Neural progenitor cell (in vitro differentiated cells): ENCODE results near the gene CSRP3. TPM values are rescaled to one million over a fixed set of nuclear protein-coding genes. Genes with fewer than 3 reads are reported as not detected.

Experiments
- DNase-seq: peaks from one replicate; pipeline ENCODE4 v3.0.0-alpha.2; 2016; ENCODE audit warnings: low spot score
- H2AFZ ChIP-seq: fragments of 200-600 bp; sonication (generic); replicated peaks from 2 replicates; pipeline ENCODE4 v1.6.1; 2016; ENCODE audit warnings: antibody characterized with exemption
- H3F3A ChIP-seq: fragments of 200-600 bp; sonication (generic); 2 replicates; pipeline ENCODE4 v1.6.1; 2016; ENCODE audit warnings: antibody characterized with exemption, low read depth
- H3K27ac ChIP-seq: fragments of 200-600 bp; sonication (generic); 2 replicates; pipeline ENCODE4 v1.5.1; 2016; ENCODE audit warnings: mild to moderate bottlenecking
- H3K27me3 ChIP-seq: fragments of 200-600 bp; sonication (generic); 2 replicates; pipeline ENCODE4 v1.6.1; 2016; ENCODE audit warnings: mild to moderate bottlenecking, moderate library complexity
- H3K36me3 ChIP-seq: fragments of 200-600 bp; sonication (generic); 2 replicates; pipeline ENCODE4 v1.5.1; 2016
- H3K4me1 ChIP-seq: fragments of 200-600 bp; sonication (generic); 2 replicates; pipeline ENCODE4 v1.6.1; 2016; ENCODE audit warnings: mixed run types
- H3K4me2 ChIP-seq: fragments of 200-600 bp; sonication (generic); 2 replicates; pipeline ENCODE4 v1.6.1; 2016
- H3K4me3 ChIP-seq: fragments of 200-600 bp; sonication (generic); 2 replicates; pipeline ENCODE4 v1.5.1; 2016
- H3K79me2 ChIP-seq: fragments of 200-600 bp; sonication (generic); 2 replicates; pipeline ENCODE4 v1.6.1; 2016; ENCODE audit warnings: low read depth
- H3K9ac ChIP-seq: fragments of 200-600 bp; sonication (generic); 2 replicates; pipeline ENCODE4 v1.6.1; 2016
- H3K9me3 ChIP-seq: fragments of 200-600 bp; sonication (generic); 2 replicates; pipeline ENCODE4 v1.5.1; 2016; ENCODE audit warnings: low read depth
- H4K20me1 ChIP-seq: fragments of 200-600 bp; sonication (generic); 2 replicates; pipeline ENCODE4 v1.6.1; 2016; ENCODE audit warnings: low read depth
- H3K27ac Mint-ChIP-seq: 3 replicates; pipeline ENCODE4 v1.8.0; 2021; ENCODE audit warnings: mixed read lengths
- H3K27me3 Mint-ChIP-seq: 2 replicates; pipeline ENCODE4 v1.8.0; 2022; ENCODE audit warnings: low read depth, mild to moderate bottlenecking, inconsistent platforms, moderate library complexity, mixed read lengths; ENCODE audit not compliant: insufficient read depth
- H3K36me3 Mint-ChIP-seq: 3 replicates; pipeline ENCODE4 v1.8.0; 2021; ENCODE audit warnings: mixed read lengths
- H3K4me1 Mint-ChIP-seq: 3 replicates; pipeline ENCODE4 v1.8.0; 2021; ENCODE audit warnings: mixed read lengths
- H3K4me3 Mint-ChIP-seq: 3 replicates; pipeline ENCODE4 v1.8.0; 2021; ENCODE audit warnings: mild to moderate bottlenecking, moderate library complexity, mixed read lengths
- H3K9me3 Mint-ChIP-seq: 3 replicates; pipeline ENCODE4 v1.8.0; 2020; ENCODE audit warnings: mixed read lengths
- EZH2 ChIP-seq: fragments of 200-600 bp; sonication (generic); IDR thresholded peaks from 2 replicates; pipeline ENCODE4 v1.6.1; 2017; ENCODE audit warnings: antibody characterized with exemption, mild to moderate bottlenecking, moderate library complexity
- EZH2phosphoT487 ChIP-seq: fragments of 200-600 bp; sonication (generic); IDR thresholded peaks from 2 replicates; pipeline ENCODE4 v1.6.1; 2017; ENCODE audit warnings: antibody characterized with exemption
- total RNA-seq: library from RNA; depleted of rRNA; stranded (reverse); fragments of >200 nt; gene quantifications from 2 replicates; pipeline ENCODE4 v1.2.3, GENCODE V29; 2015; ENCODE audit warnings: low replicate concordance
- TF ChIP-seq, protein P1 (sequence below): fragments of 200-600 bp; sonication (generic); IDR thresholded peaks from 2 replicates; pipeline ENCODE4 v1.5.1; 2017; ENCODE audit warnings: antibody characterized with exemption, mild to moderate bottlenecking

CSRP3 gene
- total RNA-seq, 1 donor from 2014 or later: not detected

DNA sequence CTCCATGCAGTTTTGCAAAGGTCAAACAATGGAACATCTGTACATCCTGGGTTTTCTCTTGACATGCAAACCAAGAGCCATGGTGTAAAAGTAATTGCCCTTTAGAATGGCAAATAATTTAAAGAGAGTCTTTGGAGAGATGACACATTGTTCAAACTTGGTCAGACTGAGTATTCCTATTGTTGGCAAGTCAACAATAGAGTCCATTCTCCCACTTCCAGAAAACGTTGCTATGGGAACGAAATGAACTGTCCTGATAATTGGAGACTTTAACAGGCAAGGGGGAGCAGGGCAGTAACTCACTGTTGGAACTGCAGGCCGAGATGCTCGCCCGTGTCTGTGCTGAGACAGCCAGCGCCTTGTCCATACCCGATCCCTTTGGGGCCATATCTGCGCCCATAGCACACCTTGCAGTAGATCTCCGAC is 13.9 kb downstream of the CSRP3 start:
- Histone ChIP-seq H3K9me3 (no peaks in the 10 kb centered on the region), H3K4me2 (peak overlapping the region; percentile 58), H3K9ac (no peak overlapping the region), H3F3A (no peaks in the 10 kb centered on the region), H3K79me2 (no peaks in the 10 kb centered on the region), H2AFZ (no peak overlapping the region), H3K4me1 (peaks cover 18% of the 10 kb centered on the region), H3K27me3 (no peaks in the 10 kb centered on the region), H3K36me3 (no peaks in the 10 kb centered on the region), H3K27ac (no peak overlapping the region), H4K20me1 (no peaks in the 10 kb centered on the region), H3K4me3 (no peak overlapping the region)
- DNase-seq: peak; percentile 68
- no peak overlapping the region for H3K27ac Mint-ChIP-seq
- H3K4me1 Mint-ChIP-seq: peaks cover 65% of the 10 kb centered on the region
- TF ChIP-seq, protein P1, sequence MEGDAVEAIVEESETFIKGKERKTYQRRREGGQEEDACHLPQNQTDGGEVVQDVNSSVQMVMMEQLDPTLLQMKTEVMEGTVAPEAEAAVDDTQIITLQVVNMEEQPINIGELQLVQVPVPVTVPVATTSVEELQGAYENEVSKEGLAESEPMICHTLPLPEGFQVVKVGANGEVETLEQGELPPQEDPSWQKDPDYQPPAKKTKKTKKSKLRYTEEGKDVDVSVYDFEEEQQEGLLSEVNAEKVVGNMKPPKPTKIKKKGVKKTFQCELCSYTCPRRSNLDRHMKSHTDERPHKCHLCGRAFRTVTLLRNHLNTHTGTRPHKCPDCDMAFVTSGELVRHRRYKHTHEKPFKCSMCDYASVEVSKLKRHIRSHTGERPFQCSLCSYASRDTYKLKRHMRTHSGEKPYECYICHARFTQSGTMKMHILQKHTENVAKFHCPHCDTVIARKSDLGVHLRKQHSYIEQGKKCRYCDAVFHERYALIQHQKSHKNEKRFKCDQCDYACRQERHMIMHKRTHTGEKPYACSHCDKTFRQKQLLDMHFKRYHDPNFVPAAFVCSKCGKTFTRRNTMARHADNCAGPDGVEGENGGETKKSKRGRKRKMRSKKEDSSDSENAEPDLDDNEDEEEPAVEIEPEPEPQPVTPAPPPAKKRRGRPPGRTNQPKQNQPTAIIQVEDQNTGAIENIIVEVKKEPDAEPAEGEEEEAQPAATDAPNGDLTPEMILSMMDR: no peak
- TF ChIP-seq EZH2 (no peak), EZH2phosphoT487 (no peak)
- H3K9me3 Mint-ChIP-seq: peaks cover 5% of the 10 kb centered on the region
- H3K36me3 Mint-ChIP-seq: no peaks in the 10 kb centered on the region
- H3K27me3 Mint-ChIP-seq: peaks cover 28% of the 10 kb centered on the region
- no peak overlapping the region for H3K4me3 Mint-ChIP-seq

DNA sequence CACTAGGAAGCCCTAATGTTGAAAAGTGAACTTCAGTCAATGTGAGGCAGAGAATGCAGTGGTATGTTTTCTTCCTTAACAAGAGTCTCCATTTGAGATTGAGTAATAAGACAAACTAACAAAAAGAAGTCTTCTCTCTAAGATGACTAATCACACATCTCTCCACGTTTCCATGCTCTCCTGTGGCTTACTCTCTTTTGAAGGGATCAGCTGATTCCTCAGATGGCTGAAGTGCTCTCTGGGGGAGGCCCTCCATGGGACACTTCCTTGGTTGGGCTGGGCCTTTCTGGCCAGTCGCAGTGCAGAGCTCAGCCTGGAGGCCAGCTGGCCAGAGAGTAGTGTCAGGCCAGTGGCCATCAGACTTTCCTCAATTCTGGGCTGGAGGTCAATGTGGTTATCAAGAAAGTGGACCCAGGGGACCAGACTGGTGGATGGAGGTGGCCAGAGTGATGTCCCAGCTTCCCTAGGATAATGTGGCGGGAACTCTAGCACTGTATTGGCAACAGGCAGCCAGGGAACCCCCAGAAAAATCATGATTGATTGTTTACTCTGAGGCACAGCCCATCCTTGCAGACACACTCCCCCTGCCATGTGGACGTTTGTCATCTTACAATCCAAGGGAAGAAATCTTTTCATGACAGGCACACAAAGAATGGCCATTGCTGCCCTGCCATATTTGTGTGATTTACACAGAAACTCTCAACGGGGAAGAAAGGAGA is 14.5 kb downstream of the CSRP3 start:
- no peak overlapping the region for H3K4me3 ChIP-seq
- TF ChIP-seq, protein P1: no peak
- TF ChIP-seq EZH2phosphoT487: no peak
- TF ChIP-seq EZH2: no peak
- peaks cover 65% of the 10 kb centered on the region for H3K4me1 Mint-ChIP-seq
- no peak for DNase-seq
- peaks cover 5% of the 10 kb centered on the region for H3K9me3 Mint-ChIP-seq
- no peaks in the 10 kb centered on the region for H3K36me3 ChIP-seq
- no peaks in the 10 kb centered on the region for H3K36me3 Mint-ChIP-seq
- no peaks in the 10 kb centered on the region for H3K27me3 ChIP-seq
- no peak overlapping the region for H3K9ac ChIP-seq
- no peak overlapping the region for H3K27ac Mint-ChIP-seq
- H3F3A ChIP-seq: no peaks in the 10 kb centered on the region
- H4K20me1 ChIP-seq: no peaks in the 10 kb centered on the region
- no peaks in the 10 kb centered on the region for H3K79me2 ChIP-seq
- H3K9me3 ChIP-seq: no peaks in the 10 kb centered on the region
- peaks cover 26% of the 10 kb centered on the region for H3K27me3 Mint-ChIP-seq
- no peak overlapping the region for H3K4me3 Mint-ChIP-seq
- peaks cover 18% of the 10 kb centered on the region for H3K4me1 ChIP-seq
- H2AFZ ChIP-seq: no peak overlapping the region
- H3K4me2 ChIP-seq: peak overlapping the region; percentile 58
- no peak overlapping the region for H3K27ac ChIP-seq

DNA sequence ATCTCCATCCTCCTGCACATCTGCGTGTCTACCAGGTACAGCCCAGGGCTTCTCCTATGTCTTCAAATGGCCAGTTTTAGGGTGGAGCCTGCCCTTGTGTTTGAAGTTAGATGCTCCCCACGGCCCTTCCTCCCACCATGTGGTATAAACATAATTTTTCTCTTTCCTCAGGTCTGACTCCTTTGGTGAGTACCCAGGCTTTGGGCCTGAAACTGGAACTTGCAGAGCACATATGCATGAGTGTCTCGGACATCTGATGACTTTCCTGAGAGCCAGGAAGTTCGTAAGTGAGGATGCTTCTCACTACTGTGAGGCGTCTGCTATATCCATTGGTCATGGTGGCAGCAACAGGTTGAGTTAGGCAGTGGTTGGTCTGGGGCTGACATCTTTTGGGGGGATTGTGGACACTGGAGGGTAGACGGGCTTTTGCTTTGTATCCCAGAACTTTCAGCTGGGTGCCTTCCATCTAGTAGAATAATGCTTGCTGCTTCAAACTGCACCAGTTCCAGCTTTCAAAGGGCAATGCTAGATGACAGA is 16.2 kb downstream of the CSRP3 start:
- TF ChIP-seq EZH2 (no peak), EZH2phosphoT487 (no peak)
- TF ChIP-seq, protein P1: no peak
- H3K36me3 Mint-ChIP-seq: no peaks in the 10 kb centered on the region
- H3K36me3 ChIP-seq: no peaks in the 10 kb centered on the region
- no peaks in the 10 kb centered on the region for H3K79me2 ChIP-seq
- H3F3A ChIP-seq: no peaks in the 10 kb centered on the region
- H3K27me3 Mint-ChIP-seq: peaks cover 18% of the 10 kb centered on the region
- no peaks in the 10 kb centered on the region for H3K27me3 ChIP-seq
- DNase-seq: no peak
- H4K20me1 ChIP-seq: no peaks in the 10 kb centered on the region
- no peak overlapping the region for H2AFZ ChIP-seq
- H3K27ac Mint-ChIP-seq: no peak overlapping the region
- H3K9ac ChIP-seq: no peak overlapping the region
- no peak overlapping the region for H3K4me3 ChIP-seq
- H3K27ac ChIP-seq: no peak overlapping the region
- H3K4me1 Mint-ChIP-seq: peaks cover 56% of the 10 kb centered on the region
- peaks cover 18% of the 10 kb centered on the region for H3K4me1 ChIP-seq
- H3K9me3 ChIP-seq: no peaks in the 10 kb centered on the region
- peaks cover 5% of the 10 kb centered on the region for H3K9me3 Mint-ChIP-seq
- H3K4me3 Mint-ChIP-seq: no peak overlapping the region
- H3K4me2 ChIP-seq: no peak overlapping the region
